ENCODE data around the gene DRAXIN.

Gene DRAXIN

GRCh38 chr1:11721311-11721710, 29.8 kb downstream of the DRAXIN start:
- H3K4me1 ChIP-seq (ENCODE audit: control insufficient read depth in 2 of 2, insufficient read depth in 2 of 2, low read length in 2 of 2), result peaks cover 0 to 5% of the 10 kb centered on the region in 2 donors
- no peak overlapping the region for H3K27ac ChIP-seq (ENCODE audit: low read depth in 2 of 2, low read length in 2 of 2)
- H3K4me3 ChIP-seq (ENCODE audit: low read length in 2 of 2), result no peak overlapping the region
- H3K9ac ChIP-seq (ENCODE audit: low read depth in 1 of 2, low read length in 2 of 2), result no peak overlapping the region
- H3K36me3 ChIP-seq (ENCODE audit: control insufficient read depth in 2 of 2, insufficient read depth in 2 of 2, low read length in 2 of 2), result no peaks in the 10 kb centered on the region
- H3K9me3 ChIP-seq (ENCODE audit: control insufficient read depth in 2 of 2, low read length in 2 of 2), result no peaks in the 10 kb centered on the region
- H3K27me3 ChIP-seq (ENCODE audit: control insufficient read depth in 2 of 2, insufficient read depth in 2 of 2, low read length in 2 of 2), result no peaks in the 10 kb centered on the region

GRCh38 chr1:11722538-11722937, 31.0 kb downstream of the DRAXIN start:
- Histone ChIP-seq H3K27ac (ENCODE audit: low read depth in 2 of 2, low read length in 2 of 2) (no peak overlapping the region), H3K36me3 (ENCODE audit: control insufficient read depth in 2 of 2, insufficient read depth in 2 of 2, low read length in 2 of 2) (no peaks in the 10 kb centered on the region), H3K4me3 (ENCODE audit: low read length in 2 of 2) (no peak overlapping the region), H3K9ac (ENCODE audit: low read depth in 1 of 2, low read length in 2 of 2) (no peak overlapping the region), H3K4me1 (ENCODE audit: control insufficient read depth in 2 of 2, insufficient read depth in 2 of 2, low read length in 2 of 2) (peaks cover 0 to 5% of the 10 kb centered on the region in 2 donors), H3K27me3 (ENCODE audit: control insufficient read depth in 2 of 2, insufficient read depth in 2 of 2, low read length in 2 of 2) (no peaks in the 10 kb centered on the region), H3K9me3 (ENCODE audit: control insufficient read depth in 2 of 2, low read length in 2 of 2) (no peaks in the 10 kb centered on the region)

GRCh38 chr1:11725616-11726015, 34.1 kb downstream of the DRAXIN start:
- H3K27me3 ChIP-seq (ENCODE audit: control insufficient read depth in 2 of 2, insufficient read depth in 2 of 2, low read length in 2 of 2), result no peaks in the 10 kb centered on the region
- no peak overlapping the region for H3K4me3 ChIP-seq (ENCODE audit: low read length in 2 of 2)
- no peak overlapping the region for H3K9ac ChIP-seq (ENCODE audit: low read depth in 1 of 2, low read length in 2 of 2)
- H3K9me3 ChIP-seq (ENCODE audit: control insufficient read depth in 2 of 2, low read length in 2 of 2), result no peaks in the 10 kb centered on the region
- no peaks in the 10 kb centered on the region for H3K36me3 ChIP-seq (ENCODE audit: control insufficient read depth in 2 of 2, insufficient read depth in 2 of 2, low read length in 2 of 2)
- H3K4me1 ChIP-seq (ENCODE audit: control insufficient read depth in 2 of 2, insufficient read depth in 2 of 2, low read length in 2 of 2), result peaks cover 11 to 14% of the 10 kb centered on the region in 2 donors
- no peak overlapping the region for H3K27ac ChIP-seq (ENCODE audit: low read depth in 2 of 2, low read length in 2 of 2)

- no peak overlapping the region for H3K4me3 ChIP-seq (ENCODE audit: low read length in 2 of 2)
- H3K9me3 ChIP-seq (ENCODE audit: control insufficient read depth in 2 of 2, low read length in 2 of 2), result no peaks in the 10 kb centered on the region
- no peak overlapping the region for H3K27ac ChIP-seq (ENCODE audit: low read depth in 2 of 2, low read length in 2 of 2)
- H3K36me3 ChIP-seq (ENCODE audit: control insufficient read depth in 2 of 2, insufficient read depth in 2 of 2, low read length in 2 of 2), result no peaks in the 10 kb centered on the region
- H3K27me3 ChIP-seq (ENCODE audit: control insufficient read depth in 2 of 2, insufficient read depth in 2 of 2, low read length in 2 of 2), result no peaks in the 10 kb centered on the region
- H3K4me1 ChIP-seq (ENCODE audit: control insufficient read depth in 2 of 2, insufficient read depth in 2 of 2, low read length in 2 of 2), result peaks cover 14 to 15% of the 10 kb centered on the region in 2 donors
- H3K9ac ChIP-seq (ENCODE audit: low read depth in 1 of 2, low read length in 2 of 2), result no peak overlapping the region
Observed at GRCh38 chr1:11727119-11727518, 35.6 kb downstream of the DRAXIN start.

GRCh38 chr1:11728126-11728806, 36.8 kb downstream of the DRAXIN start:
- H3K36me3 ChIP-seq (ENCODE audit: control insufficient read depth in 2 of 2, insufficient read depth in 2 of 2, low read length in 2 of 2), result no peaks in the 10 kb centered on the region
- H3K4me3 ChIP-seq (ENCODE audit: low read length in 2 of 2), result no peak overlapping the region
- H3K27me3 ChIP-seq (ENCODE audit: control insufficient read depth in 2 of 2, insufficient read depth in 2 of 2, low read length in 2 of 2), result no peaks in the 10 kb centered on the region
- H3K9ac ChIP-seq (ENCODE audit: low read depth in 1 of 2, low read length in 2 of 2), result no peak overlapping the region
- H3K4me1 ChIP-seq (ENCODE audit: control insufficient read depth in 2 of 2, insufficient read depth in 2 of 2, low read length in 2 of 2), result peaks cover 14 to 15% of the 10 kb centered on the region in 2 donors
- H3K9me3 ChIP-seq (ENCODE audit: control insufficient read depth in 2 of 2, low read length in 2 of 2), result no peaks in the 10 kb centered on the region
- no peak overlapping the region for H3K27ac ChIP-seq (ENCODE audit: low read depth in 2 of 2, low read length in 2 of 2)

GRCh38 chr1:11729155-11729497, 37.6 kb downstream of the DRAXIN start:
- Histone ChIP-seq H3K27ac (ENCODE audit: low read depth in 2 of 2, low read length in 2 of 2) (peak overlapping the region in 1 of 2 donors; percentile 35), H3K4me3 (ENCODE audit: low read length in 2 of 2) (no peak overlapping the region)

GRCh38 chr1:11729498-11730428, 38.3 kb downstream of the DRAXIN start:
- H3K27ac ChIP-seq (ENCODE audit: low read depth in 2 of 2, low read length in 2 of 2), result peak overlapping the region in 1 of 2 donors; percentile 35
- no peaks in the 10 kb centered on the region for H3K27me3 ChIP-seq (ENCODE audit: control insufficient read depth in 2 of 2, insufficient read depth in 2 of 2, low read length in 2 of 2)
- no peaks in the 10 kb centered on the region for H3K36me3 ChIP-seq (ENCODE audit: control insufficient read depth in 2 of 2, insufficient read depth in 2 of 2, low read length in 2 of 2)
- peak overlapping the region in 1 of 2 donors; percentile 34 for H3K9ac ChIP-seq (ENCODE audit: low read depth in 1 of 2, low read length in 2 of 2)
- peak overlapping the region; percentile 7 to 20 for H3K4me3 ChIP-seq (ENCODE audit: low read length in 2 of 2)
- H3K4me1 ChIP-seq (ENCODE audit: control insufficient read depth in 2 of 2, insufficient read depth in 2 of 2, low read length in 2 of 2), result peaks cover 14 to 15% of the 10 kb centered on the region in 2 donors
- no peaks in the 10 kb centered on the region for H3K9me3 ChIP-seq (ENCODE audit: control insufficient read depth in 2 of 2, low read length in 2 of 2)

More at GRCh38 chr1:11729155-11729497, 37.6 kb downstream of the DRAXIN start:
- Histone ChIP-seq H3K9ac (ENCODE audit: low read depth in 1 of 2, low read length in 2 of 2) (no peak overlapping the region), H3K9me3 (ENCODE audit: control insufficient read depth in 2 of 2, low read length in 2 of 2) (no peaks in the 10 kb centered on the region), H3K27me3 (ENCODE audit: control insufficient read depth in 2 of 2, insufficient read depth in 2 of 2, low read length in 2 of 2) (no peaks in the 10 kb centered on the region), H3K36me3 (ENCODE audit: control insufficient read depth in 2 of 2, insufficient read depth in 2 of 2, low read length in 2 of 2) (no peaks in the 10 kb centered on the region), H3K4me1 (ENCODE audit: control insufficient read depth in 2 of 2, insufficient read depth in 2 of 2, low read length in 2 of 2) (peaks cover 14 to 15% of the 10 kb centered on the region in 2 donors)

GRCh38 chr1:11730429-11730891, 39.0 kb downstream of the DRAXIN start:
- H3K9ac ChIP-seq (ENCODE audit: low read depth in 1 of 2, low read length in 2 of 2), result no peak overlapping the region
- H3K9me3 ChIP-seq (ENCODE audit: control insufficient read depth in 2 of 2, low read length in 2 of 2), result no peaks in the 10 kb centered on the region
- H3K36me3 ChIP-seq (ENCODE audit: control insufficient read depth in 2 of 2, insufficient read depth in 2 of 2, low read length in 2 of 2), result no peaks in the 10 kb centered on the region
- H3K4me1 ChIP-seq (ENCODE audit: control insufficient read depth in 2 of 2, insufficient read depth in 2 of 2, low read length in 2 of 2), result peaks cover 17% of the 10 kb centered on the region in 2 donors
- H3K4me3 ChIP-seq (ENCODE audit: low read length in 2 of 2), result peak overlapping the region; percentile 3 to 55
- peak overlapping the region; percentile 49 to 61 for H3K27ac ChIP-seq (ENCODE audit: low read depth in 2 of 2, low read length in 2 of 2)
- H3K27me3 ChIP-seq (ENCODE audit: control insufficient read depth in 2 of 2, insufficient read depth in 2 of 2, low read length in 2 of 2), result no peaks in the 10 kb centered on the region

- no peaks in the 10 kb centered on the region for H3K27me3 ChIP-seq (ENCODE audit: control insufficient read depth in 2 of 2, insufficient read depth in 2 of 2, low read length in 2 of 2)
- peak overlapping the region; percentile 49 to 55 for H3K4me3 ChIP-seq (ENCODE audit: low read length in 2 of 2)
- peak overlapping the region; percentile 49 to 75 for H3K27ac ChIP-seq (ENCODE audit: low read depth in 2 of 2, low read length in 2 of 2)
- no peaks in the 10 kb centered on the region for H3K36me3 ChIP-seq (ENCODE audit: control insufficient read depth in 2 of 2, insufficient read depth in 2 of 2, low read length in 2 of 2)
- no peaks in the 10 kb centered on the region for H3K9me3 ChIP-seq (ENCODE audit: control insufficient read depth in 2 of 2, low read length in 2 of 2)
- no peak overlapping the region for H3K9ac ChIP-seq (ENCODE audit: low read depth in 1 of 2, low read length in 2 of 2)
- H3K4me1 ChIP-seq (ENCODE audit: control insufficient read depth in 2 of 2, insufficient read depth in 2 of 2, low read length in 2 of 2), result peaks cover 26 to 27% of the 10 kb centered on the region in 2 donors
Observed at GRCh38 chr1:11731691-11732283, 40.3 kb downstream of the DRAXIN start.

- Histone ChIP-seq H3K36me3 (ENCODE audit: control insufficient read depth in 2 of 2, insufficient read depth in 2 of 2, low read length in 2 of 2) (no peaks in the 10 kb centered on the region), H3K9me3 (ENCODE audit: control insufficient read depth in 2 of 2, low read length in 2 of 2) (no peaks in the 10 kb centered on the region), H3K27ac (ENCODE audit: low read depth in 2 of 2, low read length in 2 of 2) (peak overlapping the region in 1 of 2 donors; percentile 69), H3K4me1 (ENCODE audit: control insufficient read depth in 2 of 2, insufficient read depth in 2 of 2, low read length in 2 of 2) (peaks cover 30 to 31% of the 10 kb centered on the region in 2 donors), H3K9ac (ENCODE audit: low read depth in 1 of 2, low read length in 2 of 2) (no peak overlapping the region), H3K27me3 (ENCODE audit: control insufficient read depth in 2 of 2, insufficient read depth in 2 of 2, low read length in 2 of 2) (no peaks in the 10 kb centered on the region), H3K4me3 (ENCODE audit: low read length in 2 of 2) (no peak overlapping the region)
Observed at GRCh38 chr1:11733306-11733705, 41.8 kb downstream of the DRAXIN start.

All from mucosa of rectum (tissue), 2 donors.